ENCODE measurements around the gene GAB1. TPM values are rescaled to one million over a fixed set of nuclear protein-coding genes. Genes with fewer than 3 reads are reported as not detected.

The GAB1 gene
- total RNA-seq, 1 experiment from 2014 or later = 8.8 TPM

DNA sequence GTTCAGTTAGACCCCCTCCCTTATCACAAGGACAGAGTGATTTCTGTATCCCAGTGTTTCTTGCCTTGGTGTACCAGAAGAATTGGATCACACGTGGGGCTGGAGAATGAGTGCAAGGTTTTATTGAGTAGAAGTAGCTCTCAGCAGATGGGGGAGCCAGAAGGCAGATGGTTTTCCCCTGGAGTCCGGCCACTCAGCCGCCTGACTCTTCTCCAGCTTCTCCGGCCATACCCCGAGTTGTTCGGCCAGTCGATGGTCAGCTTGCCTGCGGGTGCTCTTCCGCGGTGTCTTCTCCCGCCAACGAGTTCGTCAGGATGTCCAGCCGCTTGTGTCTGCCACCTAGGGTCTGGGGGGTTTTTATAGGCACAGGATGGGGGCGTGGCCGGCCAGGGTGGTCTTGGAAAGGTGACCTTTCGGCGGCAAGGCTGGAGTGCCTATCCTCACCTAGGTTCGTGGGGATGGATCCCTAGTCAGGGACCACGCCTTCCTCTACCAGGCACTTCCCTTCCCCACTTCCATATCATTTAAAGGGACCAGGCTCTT, 14.5 kb downstream of the GAB1 start:
- Mint-ChIP-seq H3K4me1 (ENCODE audit: low read depth, unreplicated experiment) (peaks cover 34% of the 10 kb centered on the region), H3K27ac (ENCODE audit: unreplicated experiment) (no peak overlapping the region), H3K36me3 (ENCODE audit: insufficient read depth, unreplicated experiment) (no peaks in the 10 kb centered on the region), H3K27me3 (ENCODE audit: unreplicated experiment) (no peaks in the 10 kb centered on the region), H3K4me3 (ENCODE audit: low read depth, unreplicated experiment) (no peak overlapping the region), H3K9me3 (ENCODE audit: low read depth, unreplicated experiment) (no peaks in the 10 kb centered on the region)
- BruUV-seq (replicated peaks) = no TSS peak
- CTCF ChIA-PET = no interaction called here
- DNase-seq = no peak
- TF ChIP-seq, protein P1, sequence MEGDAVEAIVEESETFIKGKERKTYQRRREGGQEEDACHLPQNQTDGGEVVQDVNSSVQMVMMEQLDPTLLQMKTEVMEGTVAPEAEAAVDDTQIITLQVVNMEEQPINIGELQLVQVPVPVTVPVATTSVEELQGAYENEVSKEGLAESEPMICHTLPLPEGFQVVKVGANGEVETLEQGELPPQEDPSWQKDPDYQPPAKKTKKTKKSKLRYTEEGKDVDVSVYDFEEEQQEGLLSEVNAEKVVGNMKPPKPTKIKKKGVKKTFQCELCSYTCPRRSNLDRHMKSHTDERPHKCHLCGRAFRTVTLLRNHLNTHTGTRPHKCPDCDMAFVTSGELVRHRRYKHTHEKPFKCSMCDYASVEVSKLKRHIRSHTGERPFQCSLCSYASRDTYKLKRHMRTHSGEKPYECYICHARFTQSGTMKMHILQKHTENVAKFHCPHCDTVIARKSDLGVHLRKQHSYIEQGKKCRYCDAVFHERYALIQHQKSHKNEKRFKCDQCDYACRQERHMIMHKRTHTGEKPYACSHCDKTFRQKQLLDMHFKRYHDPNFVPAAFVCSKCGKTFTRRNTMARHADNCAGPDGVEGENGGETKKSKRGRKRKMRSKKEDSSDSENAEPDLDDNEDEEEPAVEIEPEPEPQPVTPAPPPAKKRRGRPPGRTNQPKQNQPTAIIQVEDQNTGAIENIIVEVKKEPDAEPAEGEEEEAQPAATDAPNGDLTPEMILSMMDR (IDR thresholded peaks at IDR 0.05; ENCODE audit: unreplicated experiment) = no peak
- intact Hi-C loops (cut with micrococcal nuclease; ENCODE audit: unreplicated experiment) = no loop called here

DNA sequence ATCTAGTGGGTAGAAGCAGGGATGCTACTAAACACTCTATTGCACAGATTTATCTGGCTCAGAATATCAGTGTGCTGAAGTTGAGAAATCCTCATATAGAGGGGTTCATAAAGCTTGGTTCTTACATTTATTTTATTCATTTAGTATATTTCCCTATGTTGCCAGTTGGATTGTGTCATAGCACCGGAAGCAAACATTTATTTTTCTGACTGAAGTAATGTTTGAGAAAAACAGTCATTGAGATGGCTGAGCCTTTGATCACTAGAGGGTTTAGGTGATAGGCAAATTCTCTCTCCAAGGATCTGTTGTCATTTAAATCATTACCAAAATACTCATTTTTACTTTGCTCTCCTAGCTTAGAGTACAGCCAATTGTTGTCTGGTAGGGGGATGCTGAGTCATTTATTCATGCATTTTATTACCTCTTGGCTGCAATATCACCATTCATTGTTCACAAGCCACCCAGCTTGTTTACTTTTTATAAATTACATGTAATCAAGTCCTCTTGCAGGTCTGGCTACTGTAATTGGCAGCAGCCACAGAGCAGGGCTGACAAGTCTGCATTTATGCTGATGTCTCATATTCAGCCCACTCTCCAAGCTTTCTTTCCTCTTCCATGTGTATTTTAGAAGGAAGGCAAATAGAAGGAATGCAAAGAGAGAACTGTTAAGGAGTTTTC, 15.2 kb downstream of the GAB1 start:
- Mint-ChIP-seq H3K27ac (ENCODE audit: unreplicated experiment) (no peak overlapping the region), H3K36me3 (ENCODE audit: insufficient read depth, unreplicated experiment) (no peaks in the 10 kb centered on the region), H3K27me3 (ENCODE audit: unreplicated experiment) (no peaks in the 10 kb centered on the region), H3K9me3 (ENCODE audit: low read depth, unreplicated experiment) (no peaks in the 10 kb centered on the region), H3K4me3 (ENCODE audit: low read depth, unreplicated experiment) (no peak overlapping the region), H3K4me1 (ENCODE audit: low read depth, unreplicated experiment) (peaks cover 33% of the 10 kb centered on the region)
- TF ChIP-seq, protein P1 (IDR thresholded peaks at IDR 0.05; ENCODE audit: unreplicated experiment) = no peak
- CTCF ChIA-PET = no interaction called here
- BruUV-seq (replicated peaks) = no TSS peak
- intact Hi-C loops (cut with micrococcal nuclease; ENCODE audit: unreplicated experiment) = no loop called here
- no peak for DNase-seq

- intact Hi-C loops (cut with micrococcal nuclease; ENCODE audit: unreplicated experiment) = no loop called here
- Mint-ChIP-seq H3K9me3 (ENCODE audit: low read depth, unreplicated experiment) (no peaks in the 10 kb centered on the region), H3K36me3 (ENCODE audit: insufficient read depth, unreplicated experiment) (no peaks in the 10 kb centered on the region), H3K27ac (ENCODE audit: unreplicated experiment) (no peak overlapping the region), H3K4me3 (ENCODE audit: low read depth, unreplicated experiment) (no peak overlapping the region), H3K27me3 (ENCODE audit: unreplicated experiment) (no peaks in the 10 kb centered on the region), H3K4me1 (ENCODE audit: low read depth, unreplicated experiment) (peaks cover 40% of the 10 kb centered on the region)
- no TSS peak for BruUV-seq (replicated peaks)
- no peak for DNase-seq
- CTCF ChIA-PET = no interaction called here
- TF ChIP-seq, protein P1 (IDR thresholded peaks at IDR 0.05; ENCODE audit: unreplicated experiment) = no peak
These were observed 16.0 kb downstream of the GAB1 start for GRCh38 chr4:143352720-143353119.

DNA sequence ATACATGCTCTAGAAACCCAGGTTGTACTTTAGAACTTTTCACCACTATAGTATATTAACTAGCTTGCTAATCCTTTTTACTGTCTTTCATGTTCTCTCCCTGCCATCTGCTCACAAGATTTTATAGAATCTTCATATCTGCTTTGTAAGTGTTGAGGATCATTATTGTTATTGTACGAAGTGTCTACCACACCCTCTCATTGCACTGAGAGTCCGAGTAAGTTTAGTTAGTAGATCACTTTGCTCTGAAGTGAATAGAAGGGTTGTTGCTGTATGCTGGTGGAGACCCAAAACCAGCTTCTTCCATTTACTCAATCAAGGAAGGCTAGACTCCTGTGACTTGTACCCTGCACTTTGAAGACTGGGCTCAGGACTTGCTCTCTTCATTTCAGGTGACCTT, 17.1 kb downstream of the GAB1 start:
- CTCF ChIA-PET = interaction anchor here (0.7 kb wide), 1 partner anchor 31 kb away, joined by 3 read pairs; no protein-coding TSS in a partner anchor
- no peak overlapping the region for H3K27ac Mint-ChIP-seq (ENCODE audit: unreplicated experiment)
- intact Hi-C loops (cut with micrococcal nuclease; ENCODE audit: unreplicated experiment) = no loop called here
- no peaks in the 10 kb centered on the region for H3K27me3 Mint-ChIP-seq (ENCODE audit: unreplicated experiment)
- no TSS peak for BruUV-seq (replicated peaks)
- H3K4me1 Mint-ChIP-seq (ENCODE audit: low read depth, unreplicated experiment) = peaks cover 40% of the 10 kb centered on the region
- H3K36me3 Mint-ChIP-seq (ENCODE audit: insufficient read depth, unreplicated experiment) = peaks cover 2% of the 10 kb centered on the region
- H3K9me3 Mint-ChIP-seq (ENCODE audit: low read depth, unreplicated experiment) = no peaks in the 10 kb centered on the region
- no peak overlapping the region for H3K4me3 Mint-ChIP-seq (ENCODE audit: low read depth, unreplicated experiment)
- TF ChIP-seq, protein P1 (IDR thresholded peaks at IDR 0.05; ENCODE audit: unreplicated experiment) = no peak
- no peak for DNase-seq
